K562 (cell line): ENCODE data around the gene IFIT2.

ENCODE experiments used
- FOXA1 ChIP-seq: fragments of 450-650 bp; IDR thresholded peaks from 2 replicates; pipeline ENCODE4 v1.6.1; 2016; ENCODE audit warnings: mild to moderate bottlenecking, borderline replicate concordance
- MTF1 ChIP-seq: fragments of 250-450 bp; sonication (Bioruptor Pico); IDR thresholded peaks from 2 replicates; pipeline ENCODE4 v1.9.0; 2021; ENCODE audit warnings: moderate library complexity, mild to moderate bottlenecking, inconsistent platforms, borderline replicate concordance
- PATZ1 ChIP-seq: fragments of 250-450 bp; sonication (Bioruptor Pico); IDR thresholded peaks from 2 replicates; pipeline ENCODE4 v1.5.0; 2020; ENCODE audit warnings: mild to moderate bottlenecking, borderline replicate concordance
- USF1 ChIP-seq: sonication (generic); formaldehyde crosslinking; IDR thresholded peaks from 2 replicates; pipeline ENCODE4 v1.9.0; 2022; ENCODE audit warnings: mild to moderate bottlenecking, missing genetic modification reagents
- ZKSCAN1 ChIP-seq: fragments of 150-350 bp; IDR thresholded peaks from 2 replicates; pipeline ENCODE4 v1.6.1; 2016; ENCODE audit warnings: low read depth, low read length
- ZNF224 ChIP-seq: sonication (generic); formaldehyde crosslinking; IDR thresholded peaks from 2 replicates; pipeline ENCODE4 v1.8.0; 2022; ENCODE audit warnings: mild to moderate bottlenecking, missing genetic modification reagents
- ZNF253 ChIP-seq: fragments of 250-450 bp; sonication (Bioruptor Pico); conservative IDR thresholded peaks from 2 replicates; pipeline ENCODE4 v1.6.1; 2021; ENCODE audit warnings: mild to moderate bottlenecking

GRCh38 chr10:89348975-89349374 lies 47.1 kb downstream of the IFIT2 start:
- TF ChIP-seq ZNF253 (CRISPR knock-in tag), result no peak
- TF ChIP-seq ZNF224, result no peak
- no peak for TF ChIP-seq PATZ1 (CRISPR knock-in tag)
- TF ChIP-seq USF1, result no peak
- no peak for TF ChIP-seq MTF1 (CRISPR knock-in tag)
- no peak for TF ChIP-seq ZKSCAN1
- no peak for TF ChIP-seq FOXA1
